ENCODE results near the gene ASXL1. TPM values are rescaled to one million over a fixed set of nuclear protein-coding genes. Genes with fewer than 3 reads are reported as not detected.

The ASXL1 gene
- 25.0 TPM for total RNA-seq
- long read RNA-seq, partial matches to known transcripts: 7 of 16 reads
- long read RNA-seq, other reads (novel, unspliced or antisense): 9 of 16 reads

GRCh38 chr20:32357869-32358631, at the start of gene ASXL1:
ASXL1 (plus strand) TSS chr20:32358331; CDS start chr20:32358776, 445 bp downstream.
- Histone ChIP-seq H3K9me3 (replicated peaks) (peaks cover 3% of the 10 kb centered on the region), H3K36me3 (no peaks in the 10 kb centered on the region), H3K27me3 (ENCODE audit: low read depth) (no peaks in the 10 kb centered on the region), H3K4me3 (peak within 1 kb of the TSS; percentile 97), H3K27ac (replicated peaks) (peak within 1 kb of the TSS; percentile 98), H3K4me1 (peaks cover 55% of the 10 kb centered on the region)
- peak; percentile 98 for DNase-seq
- peak; percentile 21 for TF ChIP-seq CTCF (IDR thresholded peaks at IDR 0.05; ENCODE audit: borderline replicate concordance)
- intact Hi-C loops (cut with micrococcal nuclease): no loop called here

- intact Hi-C loops (cut with micrococcal nuclease): no loop called here
- no peak overlapping the region for H3K4me3 ChIP-seq
- no peak for DNase-seq
- no peaks in the 10 kb centered on the region for H3K27me3 ChIP-seq (ENCODE audit: low read depth)
- H3K27ac ChIP-seq (replicated peaks): no peak overlapping the region
- no peaks in the 10 kb centered on the region for H3K4me1 ChIP-seq
- TF ChIP-seq CTCF (IDR thresholded peaks at IDR 0.05; ENCODE audit: borderline replicate concordance): no peak
- no peaks in the 10 kb centered on the region for H3K9me3 ChIP-seq (replicated peaks)
- H3K36me3 ChIP-seq: peaks cover 56% of the 10 kb centered on the region
Observed at GRCh38 chr20:32312718-32313424, 45.3 kb upstream of the ASXL1 start.

GRCh38 chr20:32314768-32315167, 43.4 kb upstream of the ASXL1 start:
- Histone ChIP-seq H3K27ac (replicated peaks) (no peak overlapping the region), H3K27me3 (ENCODE audit: low read depth) (no peaks in the 10 kb centered on the region), H3K4me1 (no peaks in the 10 kb centered on the region), H3K36me3 (peaks cover 73% of the 10 kb centered on the region), H3K4me3 (no peak overlapping the region), H3K9me3 (replicated peaks) (no peaks in the 10 kb centered on the region)
- TF ChIP-seq CTCF (IDR thresholded peaks at IDR 0.05; ENCODE audit: borderline replicate concordance): no peak
- no peak for DNase-seq
- intact Hi-C loops (cut with micrococcal nuclease): no loop called here

GRCh38 chr20:32315399-32315798, 42.7 kb upstream of the ASXL1 start:
- H3K4me1 ChIP-seq: no peaks in the 10 kb centered on the region
- no peaks in the 10 kb centered on the region for H3K9me3 ChIP-seq (replicated peaks)
- intact Hi-C loops (cut with micrococcal nuclease): no loop called here
- H3K4me3 ChIP-seq: no peak overlapping the region
- peaks cover 67% of the 10 kb centered on the region for H3K36me3 ChIP-seq
- no peak overlapping the region for H3K27ac ChIP-seq (replicated peaks)
- no peak for TF ChIP-seq CTCF (IDR thresholded peaks at IDR 0.05; ENCODE audit: borderline replicate concordance)
- DNase-seq: no peak
- no peaks in the 10 kb centered on the region for H3K27me3 ChIP-seq (ENCODE audit: low read depth)

GRCh38 chr20:32315891-32316290, 42.2 kb upstream of the ASXL1 start:
- intact Hi-C loops (cut with micrococcal nuclease): no loop called here
- no peaks in the 10 kb centered on the region for H3K4me1 ChIP-seq
- TF ChIP-seq CTCF (IDR thresholded peaks at IDR 0.05; ENCODE audit: borderline replicate concordance): no peak
- no peak overlapping the region for H3K4me3 ChIP-seq
- H3K27me3 ChIP-seq (ENCODE audit: low read depth): no peaks in the 10 kb centered on the region
- no peaks in the 10 kb centered on the region for H3K9me3 ChIP-seq (replicated peaks)
- DNase-seq: no peak
- peaks cover 62% of the 10 kb centered on the region for H3K36me3 ChIP-seq
- H3K27ac ChIP-seq (replicated peaks): no peak overlapping the region

Measured in left ventricle myocardium inferior (tissue), 1 donor.